K562 (cell line): Measurements from ENCODE around the gene WDR19. TPM values are rescaled to one million over a fixed set of nuclear protein-coding genes. Genes with fewer than 3 reads are reported as not detected.

Source experiments
- CBFA2T2 ChIP-seq: fragments of 450-650 bp; conservative IDR thresholded peaks from 2 replicates; pipeline ENCODE4 v1.6.1; 2017; ENCODE audit warnings: mild to moderate bottlenecking
- MEIS2 ChIP-seq: fragments of 450-650 bp; IDR thresholded peaks from 2 replicates; pipeline ENCODE4 v1.6.1; 2014; ENCODE audit warnings: mild to moderate bottlenecking; ENCODE audit not compliant: partially characterized antibody
- SMARCA4 ChIP-seq: fragments of 450-650 bp; IDR thresholded peaks from 2 replicates; pipeline ENCODE4 v1.6.1; 2016
- polyA plus RNA-seq, 8 experiments: library from polyadenylated mRNA; depleted of rRNA in 4 of 8; stranded (reverse) in 5 of 8; unstranded in 3 of 8; fragments of >200 nt; fragmentation: Nextera tagmentation in 2 of 8; fragmentation: Illumina TruSeq in 1 of 8; extraction: Ambion mirVana in 2 of 8; extraction: Trizol in 1 of 8; gene quantifications; 2 replicates each; pipeline versions ENCODE4 v1.2.1 to v1.2.3, GENCODE V29; 2011 to 2014; ENCODE audit warnings: inconsistent platforms in 1 of 8, missing spikeins in 1 of 8
- total RNA-seq, 7 experiments: library from RNA; depleted of rRNA in 6 of 7; stranded (reverse); fragments of >200 nt in 6 of 7; fragmentation: Illumina TruSeq in 2 of 7; extraction: Trizol in 2 of 7; gene quantifications; 2 replicates each; pipeline versions ENCODE4 v1.2.1 to v1.2.3, GENCODE V29; 2011 to 2021; ENCODE audit warnings: low replicate concordance in 1 of 7
- TF ChIP-seq, protein P1 (sequence below): fragments of 450-650 bp; IDR thresholded peaks from 2 replicates; pipeline ENCODE4 v1.6.1; 2016; ENCODE audit warnings: mild to moderate bottlenecking, moderate library complexity
- TF ChIP-seq, protein P2 (sequence below): fragments of 250-450 bp; sonication (Bioruptor Pico); IDR thresholded peaks from 2 replicates; pipeline ENCODE4 v1.8.0; 2021; ENCODE audit warnings: moderate library complexity, mild to moderate bottlenecking, inconsistent platforms
- TF ChIP-seq, protein P3 (sequence below): sonication (generic); formaldehyde crosslinking; IDR thresholded peaks from 2 replicates; pipeline ENCODE4 v1.8.0; 2022; ENCODE audit warnings: mild to moderate bottlenecking, missing genetic modification reagents
- TF ChIP-seq, protein P4 (sequence below): fragments of 450-650 bp; formaldehyde crosslinking; IDR thresholded peaks from 2 replicates; pipeline ENCODE4 v1.4.0; 2022; ENCODE audit warnings: missing genetic modification characterization
- TF ChIP-seq, protein P5 (sequence below): sonication (generic); formaldehyde crosslinking; IDR thresholded peaks from 2 replicates; pipeline ENCODE4 v1.9.0; 2022; ENCODE audit warnings: mild to moderate bottlenecking, missing genetic modification reagents

WDR19 gene
- total and polyA plus RNA-seq, 9 of the 15 experiments (the other 6 are each of a cell fraction or from before 2014, with no cell fraction given): 6.8 to 37.6 (median 11.2) TPM

DNA sequence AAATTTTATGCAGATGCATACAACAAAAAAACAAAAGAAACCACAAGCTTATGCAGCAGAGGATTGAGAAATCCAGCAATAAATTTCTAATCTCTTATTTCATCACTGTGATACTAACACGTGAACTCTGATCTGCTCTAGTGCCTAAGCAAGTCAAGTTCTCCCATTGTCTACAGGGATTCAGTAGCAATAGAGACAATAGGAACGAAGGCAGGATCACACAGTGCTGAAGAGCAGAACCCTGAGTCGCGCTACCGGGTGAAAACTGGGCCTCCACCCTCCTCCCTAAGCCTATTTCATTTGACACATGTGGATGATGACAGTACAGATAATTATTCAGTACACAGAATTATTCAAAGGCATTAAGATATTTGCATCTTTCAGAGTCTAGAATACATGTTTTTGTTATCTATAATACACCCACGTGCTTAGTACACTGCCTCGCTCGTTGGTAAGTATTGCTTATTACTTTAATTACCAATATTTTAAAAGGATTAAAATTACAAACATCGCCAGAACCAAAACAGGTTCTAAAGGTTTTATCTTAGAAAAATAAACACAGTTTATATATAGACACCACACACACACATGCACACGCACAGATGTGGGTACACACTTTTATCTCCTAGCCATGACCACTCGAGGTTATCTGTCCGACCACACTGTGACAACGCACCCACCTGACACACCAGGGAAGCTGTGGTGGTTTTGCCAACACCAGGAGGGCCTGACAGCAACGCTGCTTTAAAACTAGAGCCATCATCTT is 123.8 kb downstream of the WDR19 start (continued):
- TF ChIP-seq, protein P1, sequence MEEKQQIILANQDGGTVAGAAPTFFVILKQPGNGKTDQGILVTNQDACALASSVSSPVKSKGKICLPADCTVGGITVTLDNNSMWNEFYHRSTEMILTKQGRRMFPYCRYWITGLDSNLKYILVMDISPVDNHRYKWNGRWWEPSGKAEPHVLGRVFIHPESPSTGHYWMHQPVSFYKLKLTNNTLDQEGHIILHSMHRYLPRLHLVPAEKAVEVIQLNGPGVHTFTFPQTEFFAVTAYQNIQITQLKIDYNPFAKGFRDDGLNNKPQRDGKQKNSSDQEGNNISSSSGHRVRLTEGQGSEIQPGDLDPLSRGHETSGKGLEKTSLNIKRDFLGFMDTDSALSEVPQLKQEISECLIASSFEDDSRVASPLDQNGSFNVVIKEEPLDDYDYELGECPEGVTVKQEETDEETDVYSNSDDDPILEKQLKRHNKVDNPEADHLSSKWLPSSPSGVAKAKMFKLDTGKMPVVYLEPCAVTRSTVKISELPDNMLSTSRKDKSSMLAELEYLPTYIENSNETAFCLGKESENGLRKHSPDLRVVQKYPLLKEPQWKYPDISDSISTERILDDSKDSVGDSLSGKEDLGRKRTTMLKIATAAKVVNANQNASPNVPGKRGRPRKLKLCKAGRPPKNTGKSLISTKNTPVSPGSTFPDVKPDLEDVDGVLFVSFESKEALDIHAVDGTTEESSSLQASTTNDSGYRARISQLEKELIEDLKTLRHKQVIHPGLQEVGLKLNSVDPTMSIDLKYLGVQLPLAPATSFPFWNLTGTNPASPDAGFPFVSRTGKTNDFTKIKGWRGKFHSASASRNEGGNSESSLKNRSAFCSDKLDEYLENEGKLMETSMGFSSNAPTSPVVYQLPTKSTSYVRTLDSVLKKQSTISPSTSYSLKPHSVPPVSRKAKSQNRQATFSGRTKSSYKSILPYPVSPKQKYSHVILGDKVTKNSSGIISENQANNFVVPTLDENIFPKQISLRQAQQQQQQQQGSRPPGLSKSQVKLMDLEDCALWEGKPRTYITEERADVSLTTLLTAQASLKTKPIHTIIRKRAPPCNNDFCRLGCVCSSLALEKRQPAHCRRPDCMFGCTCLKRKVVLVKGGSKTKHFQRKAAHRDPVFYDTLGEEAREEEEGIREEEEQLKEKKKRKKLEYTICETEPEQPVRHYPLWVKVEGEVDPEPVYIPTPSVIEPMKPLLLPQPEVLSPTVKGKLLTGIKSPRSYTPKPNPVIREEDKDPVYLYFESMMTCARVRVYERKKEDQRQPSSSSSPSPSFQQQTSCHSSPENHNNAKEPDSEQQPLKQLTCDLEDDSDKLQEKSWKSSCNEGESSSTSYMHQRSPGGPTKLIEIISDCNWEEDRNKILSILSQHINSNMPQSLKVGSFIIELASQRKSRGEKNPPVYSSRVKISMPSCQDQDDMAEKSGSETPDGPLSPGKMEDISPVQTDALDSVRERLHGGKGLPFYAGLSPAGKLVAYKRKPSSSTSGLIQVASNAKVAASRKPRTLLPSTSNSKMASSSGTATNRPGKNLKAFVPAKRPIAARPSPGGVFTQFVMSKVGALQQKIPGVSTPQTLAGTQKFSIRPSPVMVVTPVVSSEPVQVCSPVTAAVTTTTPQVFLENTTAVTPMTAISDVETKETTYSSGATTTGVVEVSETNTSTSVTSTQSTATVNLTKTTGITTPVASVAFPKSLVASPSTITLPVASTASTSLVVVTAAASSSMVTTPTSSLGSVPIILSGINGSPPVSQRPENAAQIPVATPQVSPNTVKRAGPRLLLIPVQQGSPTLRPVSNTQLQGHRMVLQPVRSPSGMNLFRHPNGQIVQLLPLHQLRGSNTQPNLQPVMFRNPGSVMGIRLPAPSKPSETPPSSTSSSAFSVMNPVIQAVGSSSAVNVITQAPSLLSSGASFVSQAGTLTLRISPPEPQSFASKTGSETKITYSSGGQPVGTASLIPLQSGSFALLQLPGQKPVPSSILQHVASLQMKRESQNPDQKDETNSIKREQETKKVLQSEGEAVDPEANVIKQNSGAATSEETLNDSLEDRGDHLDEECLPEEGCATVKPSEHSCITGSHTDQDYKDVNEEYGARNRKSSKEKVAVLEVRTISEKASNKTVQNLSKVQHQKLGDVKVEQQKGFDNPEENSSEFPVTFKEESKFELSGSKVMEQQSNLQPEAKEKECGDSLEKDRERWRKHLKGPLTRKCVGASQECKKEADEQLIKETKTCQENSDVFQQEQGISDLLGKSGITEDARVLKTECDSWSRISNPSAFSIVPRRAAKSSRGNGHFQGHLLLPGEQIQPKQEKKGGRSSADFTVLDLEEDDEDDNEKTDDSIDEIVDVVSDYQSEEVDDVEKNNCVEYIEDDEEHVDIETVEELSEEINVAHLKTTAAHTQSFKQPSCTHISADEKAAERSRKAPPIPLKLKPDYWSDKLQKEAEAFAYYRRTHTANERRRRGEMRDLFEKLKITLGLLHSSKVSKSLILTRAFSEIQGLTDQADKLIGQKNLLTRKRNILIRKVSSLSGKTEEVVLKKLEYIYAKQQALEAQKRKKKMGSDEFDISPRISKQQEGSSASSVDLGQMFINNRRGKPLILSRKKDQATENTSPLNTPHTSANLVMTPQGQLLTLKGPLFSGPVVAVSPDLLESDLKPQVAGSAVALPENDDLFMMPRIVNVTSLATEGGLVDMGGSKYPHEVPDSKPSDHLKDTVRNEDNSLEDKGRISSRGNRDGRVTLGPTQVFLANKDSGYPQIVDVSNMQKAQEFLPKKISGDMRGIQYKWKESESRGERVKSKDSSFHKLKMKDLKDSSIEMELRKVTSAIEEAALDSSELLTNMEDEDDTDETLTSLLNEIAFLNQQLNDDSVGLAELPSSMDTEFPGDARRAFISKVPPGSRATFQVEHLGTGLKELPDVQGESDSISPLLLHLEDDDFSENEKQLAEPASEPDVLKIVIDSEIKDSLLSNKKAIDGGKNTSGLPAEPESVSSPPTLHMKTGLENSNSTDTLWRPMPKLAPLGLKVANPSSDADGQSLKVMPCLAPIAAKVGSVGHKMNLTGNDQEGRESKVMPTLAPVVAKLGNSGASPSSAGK: peak; percentile 41; the same call in 1 of the 2 replicates
- TF ChIP-seq SMARCA4 (peak; percentile 48; the same call in 1 of the 2 replicates), CBFA2T2 (peak; percentile 77), MEIS2 (no peak)
- TF ChIP-seq, protein P2, sequence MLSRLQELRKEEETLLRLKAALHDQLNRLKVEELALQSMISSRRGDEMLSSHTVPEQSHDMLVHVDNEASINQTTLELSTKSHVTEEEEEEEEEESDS (CRISPR knock-in tag): peak; percentile 66; the same call in 1 of the 2 replicates
- TF ChIP-seq, protein P3, sequence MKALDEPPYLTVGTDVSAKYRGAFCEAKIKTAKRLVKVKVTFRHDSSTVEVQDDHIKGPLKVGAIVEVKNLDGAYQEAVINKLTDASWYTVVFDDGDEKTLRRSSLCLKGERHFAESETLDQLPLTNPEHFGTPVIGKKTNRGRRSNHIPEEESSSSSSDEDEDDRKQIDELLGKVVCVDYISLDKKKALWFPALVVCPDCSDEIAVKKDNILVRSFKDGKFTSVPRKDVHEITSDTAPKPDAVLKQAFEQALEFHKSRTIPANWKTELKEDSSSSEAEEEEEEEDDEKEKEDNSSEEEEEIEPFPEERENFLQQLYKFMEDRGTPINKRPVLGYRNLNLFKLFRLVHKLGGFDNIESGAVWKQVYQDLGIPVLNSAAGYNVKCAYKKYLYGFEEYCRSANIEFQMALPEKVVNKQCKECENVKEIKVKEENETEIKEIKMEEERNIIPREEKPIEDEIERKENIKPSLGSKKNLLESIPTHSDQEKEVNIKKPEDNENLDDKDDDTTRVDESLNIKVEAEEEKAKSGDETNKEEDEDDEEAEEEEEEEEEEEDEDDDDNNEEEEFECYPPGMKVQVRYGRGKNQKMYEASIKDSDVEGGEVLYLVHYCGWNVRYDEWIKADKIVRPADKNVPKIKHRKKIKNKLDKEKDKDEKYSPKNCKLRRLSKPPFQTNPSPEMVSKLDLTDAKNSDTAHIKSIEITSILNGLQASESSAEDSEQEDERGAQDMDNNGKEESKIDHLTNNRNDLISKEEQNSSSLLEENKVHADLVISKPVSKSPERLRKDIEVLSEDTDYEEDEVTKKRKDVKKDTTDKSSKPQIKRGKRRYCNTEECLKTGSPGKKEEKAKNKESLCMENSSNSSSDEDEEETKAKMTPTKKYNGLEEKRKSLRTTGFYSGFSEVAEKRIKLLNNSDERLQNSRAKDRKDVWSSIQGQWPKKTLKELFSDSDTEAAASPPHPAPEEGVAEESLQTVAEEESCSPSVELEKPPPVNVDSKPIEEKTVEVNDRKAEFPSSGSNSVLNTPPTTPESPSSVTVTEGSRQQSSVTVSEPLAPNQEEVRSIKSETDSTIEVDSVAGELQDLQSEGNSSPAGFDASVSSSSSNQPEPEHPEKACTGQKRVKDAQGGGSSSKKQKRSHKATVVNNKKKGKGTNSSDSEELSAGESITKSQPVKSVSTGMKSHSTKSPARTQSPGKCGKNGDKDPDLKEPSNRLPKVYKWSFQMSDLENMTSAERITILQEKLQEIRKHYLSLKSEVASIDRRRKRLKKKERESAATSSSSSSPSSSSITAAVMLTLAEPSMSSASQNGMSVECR (CRISPR knock-in tag): no peak
- TF ChIP-seq, protein P4, sequence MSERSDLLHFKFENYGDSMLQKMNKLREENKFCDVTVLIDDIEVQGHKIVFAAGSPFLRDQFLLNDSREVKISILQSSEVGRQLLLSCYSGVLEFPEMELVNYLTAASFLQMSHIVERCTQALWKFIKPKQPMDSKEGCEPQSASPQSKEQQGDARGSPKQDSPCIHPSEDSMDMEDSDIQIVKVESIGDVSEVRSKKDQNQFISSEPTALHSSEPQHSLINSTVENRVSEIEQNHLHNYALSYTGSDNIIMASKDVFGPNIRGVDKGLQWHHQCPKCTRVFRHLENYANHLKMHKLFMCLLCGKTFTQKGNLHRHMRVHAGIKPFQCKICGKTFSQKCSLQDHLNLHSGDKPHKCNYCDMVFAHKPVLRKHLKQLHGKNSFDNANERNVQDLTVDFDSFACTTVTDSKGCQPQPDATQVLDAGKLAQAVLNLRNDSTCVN (CRISPR knock-in tag): no peak
- TF ChIP-seq, protein P5, sequence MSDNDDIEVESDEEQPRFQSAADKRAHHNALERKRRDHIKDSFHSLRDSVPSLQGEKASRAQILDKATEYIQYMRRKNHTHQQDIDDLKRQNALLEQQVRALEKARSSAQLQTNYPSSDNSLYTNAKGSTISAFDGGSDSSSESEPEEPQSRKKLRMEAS (CRISPR knock-in tag): 0 out of 2 replicates have a peak, but pooled peaks have one; percentile 13
